ENCODE results near the gene OR2A25.

Gene OR2A25

GRCh38 chr7:144090667-144091066 is 21.1 kb downstream of the OR2A25 start:
- H3K4me3 ChIP-seq (replicated peaks; ENCODE audit: low read depth, low read length), result no peak overlapping the region
- TF ChIP-seq, protein P1, sequence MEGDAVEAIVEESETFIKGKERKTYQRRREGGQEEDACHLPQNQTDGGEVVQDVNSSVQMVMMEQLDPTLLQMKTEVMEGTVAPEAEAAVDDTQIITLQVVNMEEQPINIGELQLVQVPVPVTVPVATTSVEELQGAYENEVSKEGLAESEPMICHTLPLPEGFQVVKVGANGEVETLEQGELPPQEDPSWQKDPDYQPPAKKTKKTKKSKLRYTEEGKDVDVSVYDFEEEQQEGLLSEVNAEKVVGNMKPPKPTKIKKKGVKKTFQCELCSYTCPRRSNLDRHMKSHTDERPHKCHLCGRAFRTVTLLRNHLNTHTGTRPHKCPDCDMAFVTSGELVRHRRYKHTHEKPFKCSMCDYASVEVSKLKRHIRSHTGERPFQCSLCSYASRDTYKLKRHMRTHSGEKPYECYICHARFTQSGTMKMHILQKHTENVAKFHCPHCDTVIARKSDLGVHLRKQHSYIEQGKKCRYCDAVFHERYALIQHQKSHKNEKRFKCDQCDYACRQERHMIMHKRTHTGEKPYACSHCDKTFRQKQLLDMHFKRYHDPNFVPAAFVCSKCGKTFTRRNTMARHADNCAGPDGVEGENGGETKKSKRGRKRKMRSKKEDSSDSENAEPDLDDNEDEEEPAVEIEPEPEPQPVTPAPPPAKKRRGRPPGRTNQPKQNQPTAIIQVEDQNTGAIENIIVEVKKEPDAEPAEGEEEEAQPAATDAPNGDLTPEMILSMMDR (IDR thresholded peaks at IDR 0.05; ENCODE audit: low read length, missing control alignments), result no peak
- DNase-seq (ENCODE audit: low read depth), result no peak

GRCh38 chr7:144098776-144099175 is 29.2 kb downstream of the OR2A25 start:
- TF ChIP-seq, protein P1 (IDR thresholded peaks at IDR 0.05; ENCODE audit: low read length, missing control alignments), result no peak
- DNase-seq (ENCODE audit: low read depth), result no peak
- H3K4me3 ChIP-seq (replicated peaks; ENCODE audit: low read depth, low read length), result no peak overlapping the region

DNA sequence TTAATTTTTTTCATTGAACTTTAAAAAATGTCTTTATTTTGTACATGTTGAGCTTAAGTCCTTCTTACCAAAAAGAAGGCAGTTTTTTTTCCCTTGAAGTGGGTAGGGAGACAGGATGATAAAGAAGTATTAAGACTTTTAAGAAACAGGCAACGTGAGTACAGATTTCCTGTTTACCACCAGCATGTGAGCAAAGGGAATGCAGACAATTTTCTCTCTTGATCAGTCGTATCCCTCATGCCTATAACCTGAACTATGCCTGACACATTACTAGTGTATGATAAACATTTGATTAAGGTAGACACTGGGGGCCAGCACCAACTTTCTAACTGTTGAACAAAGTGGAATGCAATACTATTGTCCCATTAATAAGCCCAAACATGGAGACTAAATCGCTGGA is 31.0 kb downstream of the OR2A25 start:
- no peak overlapping the region for H3K4me3 ChIP-seq (replicated peaks; ENCODE audit: low read depth, low read length)
- DNase-seq (ENCODE audit: low read depth), result no peak
- TF ChIP-seq, protein P1 (IDR thresholded peaks at IDR 0.05; ENCODE audit: low read length, missing control alignments), result no peak

DNA sequence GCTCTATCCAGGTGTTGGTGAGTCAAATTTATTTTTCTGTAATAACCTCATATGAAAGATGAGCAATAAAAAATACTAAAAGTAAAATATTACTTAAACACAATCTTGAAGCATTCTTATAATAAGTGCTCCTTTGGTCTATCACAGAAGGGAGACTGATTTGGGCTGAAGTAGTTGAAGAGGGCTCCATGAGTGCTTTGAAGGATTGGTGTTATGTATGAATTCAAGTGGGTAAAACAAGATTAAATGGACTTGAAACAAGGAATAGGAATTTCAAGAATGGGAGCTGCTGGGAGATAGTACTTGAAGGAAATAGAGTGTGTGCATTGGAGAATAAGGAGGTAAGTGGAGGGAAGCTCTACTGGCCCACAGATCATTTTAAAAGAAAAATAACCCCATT is 32.4 kb downstream of the OR2A25 start:
- no peak for DNase-seq (ENCODE audit: low read depth)
- TF ChIP-seq, protein P1 (IDR thresholded peaks at IDR 0.05; ENCODE audit: low read length, missing control alignments), result no peak
- no peak overlapping the region for H3K4me3 ChIP-seq (replicated peaks; ENCODE audit: low read depth, low read length)

GRCh38 chr7:144105211-144105610 is 35.6 kb downstream of the OR2A25 start:
- no peak for DNase-seq (ENCODE audit: low read depth)
- H3K4me3 ChIP-seq (replicated peaks; ENCODE audit: low read depth, low read length), result no peak overlapping the region
- TF ChIP-seq, protein P1 (IDR thresholded peaks at IDR 0.05; ENCODE audit: low read length, missing control alignments), result no peak

GRCh38 chr7:144109283-144109682 is 39.7 kb downstream of the OR2A25 start, which contains the start of gene OR2A2:
Gene OR2A2, plus strand, starts transcription at chr7:144109583. Its CDS starts 0 bp downstream, at chr7:144109583.
- TF ChIP-seq, protein P1 (IDR thresholded peaks at IDR 0.05; ENCODE audit: low read length, missing control alignments), result no peak
- DNase-seq (ENCODE audit: low read depth), result no peak
- H3K4me3 ChIP-seq (replicated peaks; ENCODE audit: low read depth, low read length), result no peak within 1 kb of the TSS

- no peak for DNase-seq (ENCODE audit: low read depth)
- TF ChIP-seq, protein P1 (IDR thresholded peaks at IDR 0.05; ENCODE audit: low read length, missing control alignments), result no peak
- no peak overlapping the region for H3K4me3 ChIP-seq (replicated peaks; ENCODE audit: low read depth, low read length)
Measured at GRCh38 chr7:144110272-144110671, 40.7 kb downstream of the OR2A25 start.

All from fibroblast of pulmonary artery (primary cell).